ENCODE data around the gene MS4A4E.
"Not testable (repeated sequence)": the region's sequence is repeated elsewhere in the genome, so short reads cannot be mapped to it uniquely, and the experiment has no call there.

MS4A4E gene

DNA sequence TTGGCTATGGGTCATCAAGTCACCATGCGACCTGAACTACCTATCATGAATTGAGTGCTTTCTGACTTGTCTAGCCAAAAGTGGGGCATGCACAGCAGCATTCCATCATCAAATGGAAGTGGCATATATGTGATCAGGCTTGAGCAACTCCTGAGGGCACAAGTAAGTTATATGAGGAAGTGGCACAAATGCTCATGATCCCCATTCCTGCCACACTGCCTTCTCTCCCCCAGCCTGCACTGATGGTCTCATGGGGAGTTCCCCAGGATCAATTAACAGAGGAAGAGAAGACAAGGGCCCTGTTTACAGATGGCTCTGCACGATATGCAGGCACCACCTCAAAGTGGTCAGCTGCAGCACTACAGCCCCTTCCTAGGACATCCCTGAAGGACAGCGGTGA, 21.8 kb downstream of the MS4A4E start:
- no peak for DNase-seq

DNA sequence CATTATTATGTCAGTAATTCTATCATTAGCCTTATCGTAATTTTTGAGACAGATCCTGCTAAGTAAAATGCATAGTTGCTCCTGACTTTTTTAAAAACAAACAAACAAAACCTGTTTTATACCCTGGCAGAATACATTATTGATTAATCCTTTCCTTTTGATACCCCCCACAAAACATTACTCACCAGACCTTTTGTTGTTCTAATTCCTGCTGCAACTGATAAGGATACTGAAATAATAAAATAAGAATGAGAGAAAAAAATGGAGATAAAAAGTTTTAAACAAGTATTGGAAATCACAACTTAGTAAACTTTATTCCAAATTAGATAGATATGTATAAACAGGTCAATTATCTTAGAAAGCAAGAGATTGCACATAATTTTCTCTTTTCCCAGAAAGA, 28.6 kb downstream of the MS4A4E start:
- no peak for DNase-seq

DNA sequence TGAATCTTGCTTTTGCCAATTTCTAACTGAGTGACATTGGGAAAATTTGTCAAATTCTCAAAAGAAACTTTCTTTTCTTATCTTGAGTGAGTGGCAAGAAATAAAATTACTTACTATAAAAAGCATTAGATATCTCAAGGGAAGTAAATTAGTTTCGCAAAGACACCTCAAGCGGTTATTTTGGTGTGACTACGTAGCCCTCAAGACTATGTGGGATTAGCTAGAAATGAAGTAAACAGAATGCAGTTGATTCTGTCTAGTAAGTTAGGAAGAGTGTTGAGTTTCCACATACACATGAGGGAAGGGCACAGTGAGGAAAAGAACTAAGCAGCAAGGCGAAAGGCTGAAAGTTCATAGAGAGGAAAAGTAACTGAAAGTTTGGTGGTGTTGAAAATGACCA, 31.7 kb downstream of the MS4A4E start:
- DNase-seq: no peak

DNA sequence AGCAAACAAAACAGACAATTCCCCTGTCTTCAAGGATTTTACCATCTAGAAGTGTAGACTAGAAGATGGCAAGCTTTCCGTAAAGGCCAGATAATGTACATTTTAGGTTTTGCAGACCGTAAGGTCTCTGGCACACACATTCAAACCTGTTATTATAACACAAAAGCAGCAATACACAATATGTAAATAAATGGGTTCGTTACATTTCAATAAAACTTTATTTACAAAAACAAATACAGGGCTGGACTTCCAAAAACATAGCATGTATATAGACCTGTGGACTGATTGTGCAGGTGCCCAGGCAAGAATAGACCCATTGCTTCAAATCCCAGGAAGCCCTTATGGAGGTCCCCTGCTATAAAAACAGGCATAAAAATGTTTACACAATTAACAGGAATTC, 33.0 kb downstream of the MS4A4E start:
- no peak for DNase-seq

DNA sequence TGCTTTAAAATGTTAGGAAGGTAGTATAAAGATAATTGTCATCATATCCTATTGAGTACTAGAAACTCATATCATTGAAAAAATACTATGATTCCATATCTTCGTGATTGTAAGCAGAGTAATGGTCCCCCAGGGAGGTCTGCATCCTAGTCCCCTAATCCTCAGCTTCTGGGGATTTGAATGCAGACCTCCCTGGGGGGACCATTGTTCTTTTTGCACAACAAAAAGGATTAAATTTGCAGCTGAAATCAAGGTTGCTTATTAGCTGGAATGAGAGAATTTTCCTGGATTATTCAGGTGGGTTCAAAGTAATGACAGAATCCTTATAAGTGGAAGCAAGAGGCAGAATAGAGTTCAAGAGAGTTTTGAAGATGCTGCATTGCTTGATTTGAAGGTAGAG, 34.0 kb downstream of the MS4A4E start:
- no peak for DNase-seq

DNA sequence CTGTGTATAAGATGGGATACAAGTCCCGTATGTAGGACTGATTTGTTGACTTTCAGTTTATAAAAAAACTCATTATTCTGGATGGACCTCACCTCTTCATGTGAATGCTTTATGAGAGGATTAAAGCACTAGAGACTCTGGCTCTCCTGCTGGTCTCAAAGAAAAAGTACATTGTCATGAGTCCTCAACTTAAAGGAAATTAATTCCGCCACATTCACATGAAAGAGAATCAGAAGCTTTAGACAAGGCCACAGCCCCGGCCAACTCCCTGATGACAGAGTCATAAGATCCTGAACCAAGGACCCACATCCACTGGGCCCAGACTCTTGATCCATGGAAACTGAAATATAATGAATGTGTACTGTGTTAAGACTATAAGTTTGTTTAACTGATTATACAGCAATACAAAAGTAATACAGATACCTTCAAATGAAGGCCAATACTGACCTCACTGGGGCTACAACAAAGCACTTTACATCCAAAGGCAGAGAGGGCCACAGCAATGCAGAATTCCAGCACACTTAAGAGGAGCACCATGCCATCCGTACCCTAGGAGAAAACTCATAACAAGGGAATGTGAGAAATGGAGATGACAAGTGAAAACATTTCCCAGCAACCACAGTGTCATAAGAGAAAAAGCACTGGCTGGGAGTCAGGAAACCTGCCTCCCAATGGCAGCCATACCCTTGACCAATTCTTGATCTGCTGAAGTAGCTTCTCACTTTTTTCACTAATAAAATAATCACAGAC, 34.6 kb downstream of the MS4A4E start:
- DNase-seq: no peak

GRCh38 chr11:60206616-60207015, 36.3 kb downstream of the MS4A4E start:
- no peak for DNase-seq

GRCh38 chr11:60204922-60205321, 38.0 kb downstream of the MS4A4E start:
- DNase-seq: no peak

- not testable (repeated sequence) for DNase-seq
Observed at GRCh38 chr11:60201334-60201733, 41.6 kb downstream of the MS4A4E start.

DNA sequence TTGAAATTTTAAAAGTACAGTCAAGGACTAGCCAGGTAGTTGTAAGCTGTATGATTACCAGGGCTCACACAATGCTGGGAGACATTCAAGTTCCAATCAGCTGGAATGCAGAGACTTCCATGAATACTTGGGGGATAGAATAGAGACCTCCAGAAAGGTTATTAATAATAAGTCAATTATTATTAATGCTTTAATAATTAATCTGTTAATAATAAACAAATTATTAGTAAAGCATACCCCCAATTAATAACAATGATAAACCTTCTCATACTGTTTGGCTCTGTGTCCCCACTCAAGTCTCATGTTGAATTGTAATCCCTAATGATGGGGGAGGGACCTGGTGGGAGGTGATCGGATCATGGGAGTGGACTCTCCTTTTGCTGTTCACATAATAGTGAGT, 45.5 kb downstream of the MS4A4E start:
- DNase-seq: no peak

- DNase-seq: no peak
Observed at GRCh38 chr11:60195923-60196368, 47.0 kb downstream of the MS4A4E start.

DNA sequence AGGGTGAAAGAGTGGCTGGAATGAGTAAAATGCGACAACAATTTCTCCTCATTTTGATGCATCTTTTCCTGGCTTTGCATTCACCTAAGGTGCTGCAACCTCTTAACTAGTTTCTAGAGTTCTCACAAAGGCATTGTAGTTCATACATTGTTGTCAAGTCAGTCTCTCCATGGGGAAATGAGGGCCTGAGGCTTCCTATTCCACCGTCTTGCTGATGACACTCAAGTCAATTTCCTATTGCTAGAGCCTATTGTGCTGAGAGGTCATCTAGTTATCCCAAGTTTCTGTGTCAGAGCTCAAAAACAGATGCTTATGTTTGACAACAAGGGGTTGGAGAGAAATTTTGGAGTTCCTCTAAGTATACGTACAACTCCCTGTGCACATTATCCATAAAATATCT, 48.4 kb downstream of the MS4A4E start:
- DNase-seq: no peak

DNA sequence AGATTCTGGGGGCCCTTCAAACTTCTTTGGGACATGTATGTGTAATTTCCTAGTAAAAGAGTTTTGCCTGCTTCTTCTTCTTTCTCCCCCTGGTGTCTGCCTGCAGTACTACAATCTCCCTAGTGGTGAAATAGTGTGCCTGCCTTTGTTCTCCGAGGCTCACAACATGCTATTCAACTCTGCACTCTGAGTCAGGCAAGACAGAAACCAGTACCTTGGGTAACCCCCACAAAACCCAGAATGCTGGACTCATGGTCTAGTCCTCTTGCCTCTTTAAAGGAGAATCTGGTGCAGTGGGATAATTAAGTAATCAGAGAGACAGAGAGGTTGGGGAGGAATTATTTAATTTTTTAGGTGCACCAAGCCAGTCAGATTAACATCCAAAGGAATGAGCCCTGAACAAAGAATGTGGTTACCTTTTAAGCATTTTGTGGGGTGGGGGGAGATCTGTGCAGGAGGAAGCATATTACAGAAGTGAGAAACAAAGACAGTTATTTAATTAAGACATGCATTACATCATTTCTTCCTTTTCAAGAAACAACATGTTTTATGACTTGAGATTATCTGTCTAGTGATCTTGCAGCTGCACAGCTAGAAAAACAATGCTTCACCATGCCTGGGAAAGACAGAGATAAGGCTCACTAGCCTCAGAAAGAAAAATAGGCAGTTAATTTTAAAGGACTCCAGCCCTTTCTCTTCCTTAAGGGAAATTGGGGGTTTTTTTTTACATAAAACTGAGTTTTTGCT, 49.1 kb downstream of the MS4A4E start:
- DNase-seq: no peak

- DNase-seq: not testable (repeated sequence)
Observed at GRCh38 chr11:60192564-60192963, 50.4 kb downstream of the MS4A4E start.

DNA sequence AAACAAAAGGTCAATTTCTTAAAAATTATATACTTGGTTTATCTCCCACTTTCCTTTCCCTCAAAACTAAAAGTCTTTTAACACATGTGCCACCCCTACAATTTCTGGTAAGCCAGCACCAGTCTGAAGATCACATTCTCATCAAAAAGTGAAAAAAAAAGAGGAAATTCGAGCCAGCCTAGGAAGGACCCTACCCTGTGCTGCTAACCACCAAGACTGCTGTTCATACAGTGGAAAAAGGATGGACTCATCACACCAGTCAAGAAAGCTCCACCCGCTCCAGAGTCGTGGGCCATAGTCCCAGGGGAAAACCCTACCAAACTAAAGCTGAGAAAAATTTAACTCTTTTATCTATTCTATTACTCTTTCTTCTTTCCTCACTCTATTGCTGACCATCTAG, 54.5 kb downstream of the MS4A4E start:
- DNase-seq: not testable (repeated sequence)

- not testable (repeated sequence) for DNase-seq
Observed at GRCh38 chr11:60186128-60186527, 56.8 kb downstream of the MS4A4E start.

DNA sequence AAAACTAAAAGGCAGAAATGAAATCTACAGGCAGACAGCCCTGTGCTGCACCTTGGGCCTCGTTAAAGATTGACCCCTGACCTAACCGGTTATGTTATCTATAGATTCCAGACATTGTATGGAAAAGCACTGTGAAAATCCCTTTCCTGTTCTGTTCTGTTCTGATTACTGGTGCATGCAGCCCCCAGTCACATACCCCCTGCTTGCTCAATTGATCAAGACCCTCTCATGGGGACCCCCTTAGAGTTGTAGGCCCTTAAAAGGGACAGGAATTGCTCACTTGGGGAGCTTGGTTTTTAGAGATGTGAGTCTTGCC, 57.5 kb downstream of the MS4A4E start:
- not testable (repeated sequence) for DNase-seq

DNA sequence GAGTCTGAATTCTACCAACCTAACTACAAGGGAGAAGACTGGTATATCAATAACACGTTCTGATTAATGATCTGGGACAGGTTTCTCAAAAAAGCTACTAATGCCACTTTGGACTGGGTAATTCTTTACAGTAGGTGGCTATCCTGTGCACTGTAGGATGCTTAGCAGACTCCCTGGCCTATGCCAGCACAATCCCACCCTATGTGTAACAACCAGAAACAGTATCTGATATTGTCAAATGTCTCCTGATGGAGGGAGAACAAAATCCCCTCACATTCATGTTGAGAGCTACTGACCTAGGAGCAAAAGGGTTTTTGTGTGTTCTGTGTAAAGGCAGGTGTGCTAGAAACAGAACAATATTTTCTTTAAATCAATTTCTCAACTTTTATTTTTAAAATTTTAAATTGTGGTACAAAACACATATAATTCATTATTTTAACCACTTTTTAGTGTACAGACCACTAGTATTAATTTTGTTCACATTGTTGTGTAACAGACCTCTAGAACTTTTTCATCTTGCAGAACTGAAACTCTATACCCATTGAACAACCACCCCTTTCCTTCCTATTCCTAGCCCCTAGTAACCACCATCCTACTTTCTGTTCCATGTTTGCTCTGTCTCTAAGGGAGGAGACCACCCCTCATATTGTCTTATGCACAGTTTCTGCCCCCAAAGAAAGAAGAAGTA, 58.0 kb downstream of the MS4A4E start:
- DNase-seq: no peak

- no peak for DNase-seq
Observed at GRCh38 chr11:60183591-60184205, 59.2 kb downstream of the MS4A4E start.

DNA sequence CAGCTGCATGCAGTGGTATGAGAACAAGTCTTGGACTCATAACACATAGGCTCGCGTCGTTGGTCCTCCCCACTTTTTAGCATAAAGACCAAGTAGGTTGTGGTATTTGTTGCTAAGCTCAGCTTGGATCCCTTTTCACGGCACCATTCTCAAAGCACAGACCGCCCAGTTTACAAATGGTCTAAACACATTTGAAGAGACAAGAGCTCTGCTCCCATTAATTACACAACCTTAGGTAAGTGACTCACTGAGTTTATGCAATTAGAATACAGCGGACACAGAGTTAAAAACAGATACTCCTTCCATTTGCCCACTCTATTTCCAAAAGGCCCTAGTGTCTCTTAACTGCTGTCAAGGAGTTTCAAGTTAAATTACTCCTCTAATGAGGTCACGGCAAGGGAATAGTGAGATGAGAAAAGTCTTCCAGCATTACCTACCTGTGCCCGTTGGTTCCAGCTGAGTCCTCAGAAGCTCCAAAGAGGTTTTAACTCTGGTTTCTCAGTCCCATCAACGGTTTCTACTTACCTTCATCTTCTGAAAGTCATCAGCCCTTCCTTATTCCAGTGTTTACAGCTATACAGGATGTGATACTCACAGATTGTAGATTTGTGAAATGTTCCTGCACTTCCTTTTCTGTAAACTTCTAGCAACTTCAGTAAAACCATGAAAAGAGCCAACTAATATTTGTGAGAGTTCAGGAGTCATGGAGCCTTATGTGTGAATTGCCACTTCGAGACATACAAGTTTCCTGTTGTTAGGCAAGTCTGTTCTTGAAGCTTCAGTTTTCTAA, 60.2 kb downstream of the MS4A4E start, which contains the start of gene MS4A6A:
MS4A6A (minus strand) TSS at position 543 of the 790 bp plus-strand sequence. CDS start 1,356 bp downstream, outside the sequence.
- DNase-seq: no peak

DNA sequence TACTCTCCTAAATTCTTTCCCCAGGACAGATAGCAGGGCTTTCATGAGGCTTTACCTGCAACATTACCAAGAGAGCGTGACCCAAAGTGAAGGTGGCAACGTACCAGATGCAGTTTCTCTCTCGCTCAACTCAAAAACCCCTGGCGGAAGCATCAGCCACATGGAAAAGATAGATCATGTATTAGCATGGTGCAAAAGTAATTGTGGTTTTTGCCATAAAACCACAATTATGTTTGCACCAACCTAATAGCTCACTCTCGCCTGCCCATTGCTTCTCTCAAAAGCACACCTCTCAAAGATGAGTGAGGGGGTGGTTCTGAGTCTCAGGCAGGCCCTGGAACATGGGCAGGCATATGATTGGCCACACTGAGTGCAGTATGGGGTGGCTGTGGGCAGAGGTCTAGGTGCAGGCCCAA, 67.1 kb downstream of the MS4A4E start:
- no peak for DNase-seq

- no peak for DNase-seq
Observed at GRCh38 chr11:60172011-60172410, 70.9 kb downstream of the MS4A4E start.

DNA sequence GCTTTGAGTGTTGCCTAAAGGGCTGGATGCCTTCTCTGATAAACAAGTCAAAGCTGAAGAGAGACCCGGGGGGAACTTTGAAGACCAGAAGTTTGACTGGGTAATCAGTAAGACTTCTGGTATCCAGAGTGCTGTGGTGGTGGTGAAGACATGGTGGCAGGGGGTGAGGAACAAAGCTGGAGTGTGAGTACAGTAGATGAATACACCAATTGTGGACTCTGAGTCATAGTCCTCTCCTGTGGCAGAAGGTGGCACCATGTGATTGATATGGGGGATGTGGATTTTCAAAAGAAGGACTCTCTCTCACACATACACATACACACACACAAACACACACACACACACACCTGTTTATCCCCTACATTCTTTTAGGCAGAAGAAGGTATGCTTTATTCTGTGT, 72.4 kb downstream of the MS4A4E start:
- no peak for DNase-seq

Measured in NCI-H524 treated with DMSO at 0.1 percent for 48 hours (cell line).